Measurements from ENCODE around the gene TRPM3. TPM values are rescaled to one million over a fixed set of nuclear protein-coding genes. Genes with fewer than 3 reads are reported as not detected.
A peak's percentile ranks its signal among the peaks of the same experiment; 100 is the strongest.

Gene TRPM3
- polyA plus RNA-seq, 1 donor, result 0.57 TPM

- WGBS (ENCODE audit: insufficient coverage, low lambda C conversion rate), result no CpG with 5 or more reads among the region's 2 CpGs
- no peak for DNase-seq
- no peaks in the 10 kb centered on the region for H3K27me3 ChIP-seq (ENCODE audit: control insufficient read depth, insufficient read depth, low read length)
Measured at GRCh38 chr9:71058660-71059059, 62.8 kb downstream of the TRPM3 start.

GRCh38 chr9:71052287-71052686, 69.1 kb downstream of the TRPM3 start:
- Histone ChIP-seq H3K36me3 (ENCODE audit: control insufficient read depth, insufficient read depth, low read length) (no peaks in the 10 kb centered on the region), H3K4me1 (ENCODE audit: control insufficient read depth, insufficient read depth, low read length) (no peaks in the 10 kb centered on the region), H3K9me3 (ENCODE audit: control insufficient read depth, low read depth, low read length) (no peaks in the 10 kb centered on the region), H3K4me3 (ENCODE audit: low read length) (no peak overlapping the region), H3K27me3 (ENCODE audit: control insufficient read depth, insufficient read depth, low read length) (no peaks in the 10 kb centered on the region), H3K27ac (ENCODE audit: low read length) (no peak overlapping the region)
- DNase-seq, result no peak
- no CpG with 5 or more reads among the region's 4 CpGs for WGBS (ENCODE audit: insufficient coverage, low lambda C conversion rate)

More at GRCh38 chr9:71058660-71059059, 62.8 kb downstream of the TRPM3 start:
- no peaks in the 10 kb centered on the region for H3K36me3 ChIP-seq (ENCODE audit: control insufficient read depth, insufficient read depth, low read length)
- H3K4me1 ChIP-seq (ENCODE audit: control insufficient read depth, insufficient read depth, low read length), result peaks cover 9% of the 10 kb centered on the region
- H3K27ac ChIP-seq (ENCODE audit: low read length), result no peak overlapping the region
- no peak overlapping the region for H3K4me3 ChIP-seq (ENCODE audit: low read length)
- H3K9me3 ChIP-seq (ENCODE audit: control insufficient read depth, low read depth, low read length), result no peaks in the 10 kb centered on the region

- no peaks in the 10 kb centered on the region for H3K9me3 ChIP-seq (ENCODE audit: control insufficient read depth, low read depth, low read length)
- no peaks in the 10 kb centered on the region for H3K27me3 ChIP-seq (ENCODE audit: control insufficient read depth, insufficient read depth, low read length)
- no peak overlapping the region for H3K4me3 ChIP-seq (ENCODE audit: low read length)
- WGBS (ENCODE audit: insufficient coverage, low lambda C conversion rate), result no CpG with 5 or more reads among the region's 4 CpGs
- H3K36me3 ChIP-seq (ENCODE audit: control insufficient read depth, insufficient read depth, low read length), result no peaks in the 10 kb centered on the region
- H3K4me1 ChIP-seq (ENCODE audit: control insufficient read depth, insufficient read depth, low read length), result no peaks in the 10 kb centered on the region
- H3K27ac ChIP-seq (ENCODE audit: low read length), result no peak overlapping the region
- DNase-seq, result no peak
Measured at GRCh38 chr9:71048280-71048679, 73.1 kb downstream of the TRPM3 start.

GRCh38 chr9:71042448-71042990, 78.9 kb downstream of the TRPM3 start:
- H3K36me3 ChIP-seq (ENCODE audit: control insufficient read depth, insufficient read depth, low read length), result no peaks in the 10 kb centered on the region
- peaks cover 4% of the 10 kb centered on the region for H3K4me1 ChIP-seq (ENCODE audit: control insufficient read depth, insufficient read depth, low read length)
- H3K27ac ChIP-seq (ENCODE audit: low read length), result peak overlapping the region; percentile 26
- H3K9me3 ChIP-seq (ENCODE audit: control insufficient read depth, low read depth, low read length), result no peaks in the 10 kb centered on the region
- no peaks in the 10 kb centered on the region for H3K27me3 ChIP-seq (ENCODE audit: control insufficient read depth, insufficient read depth, low read length)
- H3K4me3 ChIP-seq (ENCODE audit: low read length), result no peak overlapping the region
- DNase-seq, result peak; percentile 12 to 65
- 90% methylated on average over 2 of the region's 3 CpGs for WGBS (ENCODE audit: insufficient coverage, low lambda C conversion rate)

- WGBS (ENCODE audit: insufficient coverage, low lambda C conversion rate), result 89% methylated on average over 3 of the region's 4 CpGs
- no peaks in the 10 kb centered on the region for H3K9me3 ChIP-seq (ENCODE audit: control insufficient read depth, low read depth, low read length)
- DNase-seq, result no peak
Measured at GRCh38 chr9:71037521-71037920, 83.9 kb downstream of the TRPM3 start.

GRCh38 chr9:71036501-71036900, 84.9 kb downstream of the TRPM3 start:
- Histone ChIP-seq H3K27me3 (ENCODE audit: control insufficient read depth, insufficient read depth, low read length) (no peaks in the 10 kb centered on the region), H3K4me1 (ENCODE audit: control insufficient read depth, insufficient read depth, low read length) (no peaks in the 10 kb centered on the region), H3K36me3 (ENCODE audit: control insufficient read depth, insufficient read depth, low read length) (no peaks in the 10 kb centered on the region), H3K4me3 (ENCODE audit: low read length) (no peak overlapping the region), H3K9me3 (ENCODE audit: control insufficient read depth, low read depth, low read length) (no peaks in the 10 kb centered on the region), H3K27ac (ENCODE audit: low read length) (no peak overlapping the region)
- WGBS (ENCODE audit: insufficient coverage, low lambda C conversion rate), result 40% methylated on average over 1 of the region's 4 CpGs
- no peak for DNase-seq

More at GRCh38 chr9:71037521-71037920, 83.9 kb downstream of the TRPM3 start:
- no peaks in the 10 kb centered on the region for H3K36me3 ChIP-seq (ENCODE audit: control insufficient read depth, insufficient read depth, low read length)
- no peak overlapping the region for H3K4me3 ChIP-seq (ENCODE audit: low read length)
- H3K27ac ChIP-seq (ENCODE audit: low read length), result no peak overlapping the region
- no peaks in the 10 kb centered on the region for H3K4me1 ChIP-seq (ENCODE audit: control insufficient read depth, insufficient read depth, low read length)
- no peaks in the 10 kb centered on the region for H3K27me3 ChIP-seq (ENCODE audit: control insufficient read depth, insufficient read depth, low read length)

- H3K4me3 ChIP-seq (ENCODE audit: low read length), result no peak overlapping the region
Measured at GRCh38 chr9:71032779-71033178, 88.6 kb downstream of the TRPM3 start.

GRCh38 chr9:71025728-71026127, 95.7 kb downstream of the TRPM3 start:
- H3K4me3 ChIP-seq (ENCODE audit: low read length), result no peak overlapping the region
- no peaks in the 10 kb centered on the region for H3K36me3 ChIP-seq (ENCODE audit: control insufficient read depth, insufficient read depth, low read length)
- no CpG with 5 or more reads among the region's 2 CpGs for WGBS (ENCODE audit: insufficient coverage, low lambda C conversion rate)
- H3K9me3 ChIP-seq (ENCODE audit: control insufficient read depth, low read depth, low read length), result no peaks in the 10 kb centered on the region
- H3K27ac ChIP-seq (ENCODE audit: low read length), result no peak overlapping the region
- no peaks in the 10 kb centered on the region for H3K4me1 ChIP-seq (ENCODE audit: control insufficient read depth, insufficient read depth, low read length)
- DNase-seq, result no peak
- H3K27me3 ChIP-seq (ENCODE audit: control insufficient read depth, insufficient read depth, low read length), result no peaks in the 10 kb centered on the region

More at GRCh38 chr9:71032779-71033178, 88.6 kb downstream of the TRPM3 start:
- Histone ChIP-seq H3K4me1 (ENCODE audit: control insufficient read depth, insufficient read depth, low read length) (no peaks in the 10 kb centered on the region), H3K27ac (ENCODE audit: low read length) (no peak overlapping the region), H3K36me3 (ENCODE audit: control insufficient read depth, insufficient read depth, low read length) (no peaks in the 10 kb centered on the region), H3K27me3 (ENCODE audit: control insufficient read depth, insufficient read depth, low read length) (no peaks in the 10 kb centered on the region), H3K9me3 (ENCODE audit: control insufficient read depth, low read depth, low read length) (no peaks in the 10 kb centered on the region)
- no peak for DNase-seq

- Histone ChIP-seq H3K4me1 (ENCODE audit: control insufficient read depth, insufficient read depth, low read length) (no peaks in the 10 kb centered on the region), H3K4me3 (ENCODE audit: low read length) (no peak overlapping the region), H3K9me3 (ENCODE audit: control insufficient read depth, low read depth, low read length) (no peaks in the 10 kb centered on the region), H3K27me3 (ENCODE audit: control insufficient read depth, insufficient read depth, low read length) (no peaks in the 10 kb centered on the region), H3K27ac (ENCODE audit: low read length) (no peak overlapping the region), H3K36me3 (ENCODE audit: control insufficient read depth, insufficient read depth, low read length) (no peaks in the 10 kb centered on the region)
- no peak for DNase-seq
- WGBS (ENCODE audit: insufficient coverage, low lambda C conversion rate), result no CpG with 5 or more reads among the region's 6 CpGs
Measured at GRCh38 chr9:71025201-71025600, 96.2 kb downstream of the TRPM3 start.

GRCh38 chr9:71010258-71010657, 111.2 kb downstream of the TRPM3 start:
- H3K9me3 ChIP-seq (ENCODE audit: control insufficient read depth, low read depth, low read length), result peaks cover 9% of the 10 kb centered on the region
- H3K36me3 ChIP-seq (ENCODE audit: control insufficient read depth, insufficient read depth, low read length), result no peaks in the 10 kb centered on the region
- H3K4me1 ChIP-seq (ENCODE audit: control insufficient read depth, insufficient read depth, low read length), result no peaks in the 10 kb centered on the region
- no peak for DNase-seq
- 95% methylated on average over 3 of the region's 3 CpGs for WGBS (ENCODE audit: insufficient coverage, low lambda C conversion rate)
- H3K27ac ChIP-seq (ENCODE audit: low read length), result no peak overlapping the region
- H3K4me3 ChIP-seq (ENCODE audit: low read length), result no peak overlapping the region
- H3K27me3 ChIP-seq (ENCODE audit: control insufficient read depth, insufficient read depth, low read length), result no peaks in the 10 kb centered on the region

- DNase-seq, result no peak
- H3K4me1 ChIP-seq (ENCODE audit: control insufficient read depth, insufficient read depth, low read length), result no peaks in the 10 kb centered on the region
- no peaks in the 10 kb centered on the region for H3K36me3 ChIP-seq (ENCODE audit: control insufficient read depth, insufficient read depth, low read length)
- WGBS (ENCODE audit: insufficient coverage, low lambda C conversion rate), result 80% methylated on average over 1 of the region's 2 CpGs
- no peaks in the 10 kb centered on the region for H3K27me3 ChIP-seq (ENCODE audit: control insufficient read depth, insufficient read depth, low read length)
- H3K4me3 ChIP-seq (ENCODE audit: low read length), result no peak overlapping the region
- no peak overlapping the region for H3K27ac ChIP-seq (ENCODE audit: low read length)
- H3K9me3 ChIP-seq (ENCODE audit: control insufficient read depth, low read depth, low read length), result peaks cover 18% of the 10 kb centered on the region
Measured at GRCh38 chr9:71005456-71005855, 116.0 kb downstream of the TRPM3 start.

Data from large intestine (tissue), 3 donors.